ENCODE measurements around the gene KCNQ1. TPM values are rescaled to one million over a fixed set of nuclear protein-coding genes. Genes with fewer than 3 reads are reported as not detected.

KCNQ1 gene
- total and polyA plus RNA-seq, 2 of the 13 experiments (the other 11 are each of a cell fraction or from before 2014, with no cell fraction given): 0.02 to 0.08 TPM

- 0 out of 2 replicates have a peak, but pooled peaks have one; percentile 54 for TF ChIP-seq ZNF318 (CRISPR knock-in tag; IDR thresholded peaks at IDR 0.05)
- TF ChIP-seq NFKB2 (CRISPR knock-in tag; IDR thresholded peaks at IDR 0.05; ENCODE audit: borderline replicate concordance): peak; percentile 55; the same call in 1 of the 2 replicates
- peak; percentile 55; the same call in 1 of the 2 replicates for TF ChIP-seq ZNF547 (CRISPR knock-in tag; IDR thresholded peaks at IDR 0.05)
- no peak for TF ChIP-seq HES4 (CRISPR knock-in tag; IDR thresholded peaks at IDR 0.05; ENCODE audit: borderline replicate concordance)
- peak; percentile 42 for TF ChIP-seq HNRNPH1 (optimal IDR thresholded peaks at IDR 0.05; ENCODE audit: low read depth, low read length)
- peak; percentile 44; the same call in 1 of the 2 replicates for TF ChIP-seq TFDP2 (CRISPR knock-in tag; IDR thresholded peaks at IDR 0.05)
- 0 out of 2 replicates have a peak, but pooled peaks have one; percentile 57 for TF ChIP-seq MEF2D (CRISPR knock-in tag; IDR thresholded peaks at IDR 0.05)
- peak; percentile 72; the same call in 1 of the 2 replicates for TF ChIP-seq ZSCAN9 (CRISPR knock-in tag; IDR thresholded peaks at IDR 0.05; ENCODE audit: borderline replicate concordance)
- TF ChIP-seq HNRNPK (IDR thresholded peaks at IDR 0.05; ENCODE audit: low read depth, low read length, poor library complexity, severe bottlenecking): no peak
These were observed 284.0 kb downstream of the KCNQ1 start (continued) for GRCh38 chr11:2728663-2729332.

All from HepG2 (cell line).